Measurements from ENCODE around the gene JAZF1.

GRCh38 chr7:28024786-28025334 is 155.7 kb downstream of the JAZF1 start:
- TF ChIP-seq CTCF (IDR thresholded peaks at IDR 0.05; ENCODE audit: poor library complexity) (no peak), EZH2 (IDR thresholded peaks at IDR 0.05; ENCODE audit: borderline replicate concordance) (no peak), EZH2phosphoT487 (IDR thresholded peaks at IDR 0.05; ENCODE audit: low read depth, severe bottlenecking, unreplicated experiment) (no peak)

All from hepatocyte (in vitro differentiated cells).